SK-N-SH (cell line): ENCODE data around the gene C11orf68. TPM values are rescaled to one million over a fixed set of nuclear protein-coding genes. Genes with fewer than 3 reads are reported as not detected.

Source experiments
- CTCF ChIA-PET: fragments of 300-600, 350-600 bp; formaldehyde crosslinking; extraction: SDS; loops from one replicate; lab custom pipeline; 2021; lab: Yijun Ruan, JAX
- POLR2A ChIA-PET: fragments of 350-600 bp; sonication (Branson Sonifier 250); formaldehyde crosslinking; extraction: SDS; loops from one replicate; lab custom pipeline; 2020; ENCODE audit warnings: antibody characterized with exemption, inconsistent platforms; lab: Yijun Ruan, JAX
- DNase-seq: peaks from one replicate; pipeline ENCODE4 v3.0.0; 2012
- H2AFZ ChIP-seq: fragments of 200-600 bp; sonication (generic); 2 replicates; pipeline ENCODE4 v1.8.1; 2016; ENCODE audit warnings: antibody characterized with exemption, mild to moderate bottlenecking, low read depth
- H3F3A ChIP-seq: fragments of 200-600 bp; sonication (generic); replicated peaks from 2 replicates; pipeline ENCODE3; 2016; ENCODE audit warnings: antibody characterized with exemption, mild to moderate bottlenecking; ENCODE audit not compliant: insufficient read depth
- H3K27ac ChIP-seq, 2 experiments: fragments of 200-500 bp in 1 of 2; fragments of 200-600 bp in 1 of 2; sonication (Bioruptor generic) in 1 of 2; sonication (generic), shearing (Covaris generic) in 1 of 2; 2 replicates each; pipeline versions ENCODE4 v1.5.1 to v1.6.1; 2014 to 2016; ENCODE audit warnings: low read depth in 2 of 2, inconsistent platforms in 1 of 2, low read length in 1 of 2, mild to moderate bottlenecking in 1 of 2, mixed read lengths in 1 of 2
- H3K27me3 ChIP-seq: fragments of 200-600 bp; sonication (generic), shearing (Covaris generic); 2 replicates; pipeline ENCODE4 v1.6.1; 2016; ENCODE audit warnings: mixed run types; ENCODE audit not compliant: insufficient read depth
- H3K36me3 ChIP-seq, 2 experiments: fragments of 200-500 bp in 1 of 2; fragments of 200-600 bp in 1 of 2; sonication (Bioruptor generic) in 1 of 2; sonication (generic) in 1 of 2; replicated peaks in 1 of 2; 2 replicates each; pipeline versions ENCODE3 to v1.5.1; 2014 to 2016; ENCODE audit warnings: low read length in 1 of 2, mild to moderate bottlenecking in 1 of 2; ENCODE audit not compliant: insufficient read depth in 2 of 2, control insufficient read depth in 1 of 2
- H3K4me1 ChIP-seq, 2 experiments: fragments of 200-500 bp in 1 of 2; fragments of 200-600 bp in 1 of 2; sonication (Bioruptor generic) in 1 of 2; sonication (generic), shearing (Covaris generic) in 1 of 2; 2 replicates each; pipeline versions ENCODE4 v1.5.1 to v1.6.1; 2014 to 2016; ENCODE audit warnings: low read depth in 1 of 2, low read length in 1 of 2, mixed run types in 1 of 2; ENCODE audit not compliant: insufficient read depth in 2 of 2, control insufficient read depth in 1 of 2
- H3K4me2 ChIP-seq: fragments of 200-600 bp; sonication (generic), shearing (Covaris generic); 2 replicates; pipeline ENCODE4 v1.6.1; 2017; ENCODE audit warnings: mixed run types
- H3K4me3 ChIP-seq, 2 experiments: fragments of 200-500 bp in 1 of 2; fragments of 200-600 bp in 1 of 2; sonication (Bioruptor generic) in 1 of 2; sonication (generic), shearing (Covaris generic) in 1 of 2; 2 replicates each; pipeline versions ENCODE4 v1.5.1 to v1.8.1; 2014 to 2016; ENCODE audit warnings: low read depth in 2 of 2, inconsistent platforms in 1 of 2, low read length in 1 of 2, mild to moderate bottlenecking in 1 of 2, mixed read lengths in 1 of 2, moderate library complexity in 1 of 2
- H3K79me2 ChIP-seq: fragments of 200-600 bp; sonication (generic); 2 replicates; pipeline ENCODE4 v1.8.1; 2017; ENCODE audit warnings: mild to moderate bottlenecking; ENCODE audit not compliant: insufficient read depth
- H3K9ac ChIP-seq: fragments of 200-600 bp; sonication (generic); 2 replicates; pipeline ENCODE4 v1.6.1; 2017; ENCODE audit warnings: mixed run types
- H3K9me2 ChIP-seq: fragments of 200-600 bp; sonication (generic); 2 replicates; pipeline ENCODE4 v1.6.1; 2017; ENCODE audit warnings: mixed run types
- H3K9me3 ChIP-seq: fragments of 200-600 bp; sonication (generic); 2 replicates; pipeline ENCODE4 v1.6.1; 2017; ENCODE audit warnings: mixed run types, mild to moderate bottlenecking, moderate library complexity
- H4K20me1 ChIP-seq: fragments of 200-600 bp; sonication (generic); 2 replicates; pipeline ENCODE4 v1.6.1; 2017; ENCODE audit warnings: mild to moderate bottlenecking, mixed run types; ENCODE audit not compliant: insufficient read depth
- ELF1 ChIP-seq: IDR thresholded peaks from 2 replicates; pipeline ENCODE4 v1.4.0; 2012
- FOSL2 ChIP-seq: IDR thresholded peaks from 2 replicates; pipeline ENCODE4 v1.4.0; 2012; ENCODE audit warnings: low read depth, mild to moderate bottlenecking, moderate library complexity, borderline replicate concordance
- FOXJ3 ChIP-seq: sonication (generic); formaldehyde crosslinking; IDR thresholded peaks from 2 replicates; pipeline ENCODE4 v1.5.1; 2020; ENCODE audit warnings: mild to moderate bottlenecking, missing genetic modification reagents
- GATA2 ChIP-seq: sonication (generic); formaldehyde crosslinking; IDR thresholded peaks from 2 replicates; pipeline ENCODE4 v1.5.0; 2020; ENCODE audit warnings: mild to moderate bottlenecking, missing genetic modification reagents
- IRF3 ChIP-seq: fragments of 150-350 bp; IDR thresholded peaks from 2 replicates; pipeline ENCODE4 v1.6.1; 2016; ENCODE audit warnings: mild to moderate bottlenecking, low read depth, low read length
- JUND ChIP-seq: IDR thresholded peaks from 2 replicates; pipeline ENCODE4 v1.4.0; 2012
- MXI1 ChIP-seq: IDR thresholded peaks from 2 replicates; pipeline ENCODE4 v1.6.1; 2012; ENCODE audit warnings: mild to moderate bottlenecking, low read depth, low read length, improper control_type of control experiment
- NRF1 ChIP-seq: IDR thresholded peaks from 2 replicates; pipeline ENCODE4 v1.6.1; 2012; ENCODE audit warnings: low read depth, mild to moderate bottlenecking, low read length
- POLR2AphosphoS5 ChIP-seq: IDR thresholded peaks from 2 replicates; pipeline ENCODE4 v1.6.1; 2012; ENCODE audit warnings: low read depth, low read length
- REST ChIP-seq: IDR thresholded peaks from 2 replicates; pipeline ENCODE4 v1.6.1; 2012; ENCODE audit warnings: mild to moderate bottlenecking, low read depth, low read length, moderate library complexity
- RXRA ChIP-seq: IDR thresholded peaks from 2 replicates; pipeline ENCODE4 v1.4.0; 2012; ENCODE audit warnings: low read depth, mild to moderate bottlenecking, borderline replicate concordance
- TAF1 ChIP-seq: IDR thresholded peaks from 2 replicates; pipeline ENCODE4 v1.6.1; 2012; ENCODE audit warnings: low read depth, mild to moderate bottlenecking, low read length, moderate library complexity, borderline replicate concordance
- TCF12 ChIP-seq: IDR thresholded peaks from 2 replicates; pipeline ENCODE4 v1.4.0; 2012
- TEAD4 ChIP-seq: IDR thresholded peaks from 2 replicates; pipeline ENCODE4 v1.4.0; 2012; ENCODE audit warnings: mild to moderate bottlenecking, borderline replicate concordance; ENCODE audit not compliant: insufficient read depth
- USF1 ChIP-seq: IDR thresholded peaks from 2 replicates; pipeline ENCODE4 v1.4.0; 2012; ENCODE audit warnings: low read depth, borderline replicate concordance
- USF2 ChIP-seq: fragments of 150-350 bp; IDR thresholded peaks from 2 replicates; pipeline ENCODE4 v1.6.1; 2017; ENCODE audit warnings: antibody characterized with exemption, low read length, low read depth, borderline replicate concordance
- YY1 ChIP-seq: IDR thresholded peaks from 2 replicates; pipeline ENCODE4 v1.4.0; 2012; ENCODE audit warnings: low read depth, mild to moderate bottlenecking
- WGBS: methylation state at CpG from one replicate; pipeline ENCODE4 v1.1.6; 2017; ENCODE audit warnings: low lambda C conversion rate; 5-methylcytosine and 5-hydroxymethylcytosine counted together
- polyA plus RNA-seq, 3 experiments: library from polyadenylated mRNA; depleted of rRNA; stranded (reverse); fragments of >200 nt; gene quantifications; 2 replicates each; pipeline ENCODE4 v1.2.3, GENCODE V29; 2012

Gene C11orf68
- polyA plus RNA-seq (2012; rRNA removed) = 54.4 and 65.3 TPM in 2 replicates
- polyA plus RNA-seq (2012; cell fraction: cytosol; rRNA removed) = 23.7 and 37.0 TPM in 2 replicates
- 54.3 and 73.9 TPM in 2 replicates for polyA plus RNA-seq (2012; cell fraction: nucleus; rRNA removed)

- 0 out of 2 replicates have a peak, but pooled peaks cover 4% of the 10 kb centered on the region for H4K20me1 ChIP-seq
- H3K79me2 ChIP-seq = peaks cover 73% of the 10 kb centered on the region
- H3K27me3 ChIP-seq = no peaks in the 10 kb centered on the region
- TF ChIP-seq MXI1 (peak; percentile 43), FOSL2 (no peak), IRF3 (no peak), JUND (no peak), TCF12 (no peak), YY1 (peak; percentile 89), USF1 (no peak), FOXJ3 (CRISPR knock-in tag) (no peak), NRF1 (no peak), ELF1 (no peak)
- H3K9me3 ChIP-seq = no peaks in the 10 kb centered on the region
- DNase-seq = no peak
- H3K4me1 ChIP-seq = peaks cover 32 to 45% of the 10 kb centered on the region in 2 experiments; a peak in 3 of 4 replicates
- POLR2A ChIA-PET = interaction anchor here (0.6 to 1.5 kb wide), 4 partner anchors 18 to 34 kb away, joined by 3 to 4 read pairs (median 3); partner anchors contain the start of gene FOSL1
- 7% methylated on average over 33 of the region's 77 CpGs for WGBS
- no peaks in the 10 kb centered on the region for H3K9me2 ChIP-seq
- H3K9ac ChIP-seq = peak within 1 kb of the TSS; percentile 99
- H3K27ac ChIP-seq = peak within 1 kb of the TSS; percentile 87 to 97
- peak within 1 kb of the TSS; percentile 90 to 92 for H3K4me3 ChIP-seq
- H3K4me2 ChIP-seq = peak within 1 kb of the TSS; percentile 99
- H3K36me3 ChIP-seq = peaks cover 12 to 21% of the 10 kb centered on the region in 2 experiments
- peaks cover 29% of the 10 kb centered on the region for H3F3A ChIP-seq
- H2AFZ ChIP-seq = peak within 1 kb of the TSS; percentile 51; the same call in 1 of the 2 replicates
- CTCF ChIA-PET = interaction anchor here (1.0 to 3.3 kb wide), 6 partner anchors 17 to 58 kb away, joined by 3 to 24 read pairs (median 6); partner anchors contain the start of genes CCDC85B, FIBP and MUS81
These were observed at the start of gene C11orf68 for GRCh38 chr11:65918211-65919140. C11orf68 (minus strand) TSS chr11:65919062; CDS start chr11:65919031, 31 bp downstream.

- Histone ChIP-seq H3K4me2 (no peak overlapping the region), H3K4me1 (peaks cover 8 to 10% of the 10 kb centered on the region in 2 experiments; a peak in 3 of 4 replicates), H3K9me2 (no peaks in the 10 kb centered on the region), H3K9me3 (no peaks in the 10 kb centered on the region), H3F3A (peaks cover 6% of the 10 kb centered on the region), H3K36me3 (peaks cover 47 to 54% of the 10 kb centered on the region in 2 experiments), H3K4me3 (no peak overlapping the region), H2AFZ (no peak overlapping the region), H3K27me3 (no peaks in the 10 kb centered on the region), H3K79me2 (peaks cover 41% of the 10 kb centered on the region), H3K27ac (no peak overlapping the region), H4K20me1 (peaks cover 9% of the 10 kb centered on the region; the same call in 1 of the 2 replicates), H3K9ac (no peak overlapping the region)
- DNase-seq = no peak
- ChIA-PET POLR2A (interaction anchor here (0.6 kb wide), 1 partner anchor 75 kb away, joined by 3 read pairs; no protein-coding TSS in a partner anchor), CTCF (interaction anchor here (1.3 to 1.4 kb wide), 3 partner anchors 21 to 83 kb away, joined by 4 to 5 read pairs (median 4); no protein-coding TSS in a partner anchor)
- WGBS = 94% methylated on average over 24 of the region's 30 CpGs
- TF ChIP-seq RXRA (no peak), TCF12 (no peak), GATA2 (CRISPR knock-in tag) (no peak), TAF1 (no peak), REST (no peak), JUND (no peak), USF2 (no peak), POLR2AphosphoS5 (no peak), TEAD4 (no peak)
These were observed 48.6 kb upstream of the C11orf68 start for GRCh38 chr11:65967329-65967934.
